HG03045 (cell line): ENCODE measurements around the gene MACROD1.

Experiments
- ATAC-seq: cut with Tn5 transposase; IDR thresholded peaks from one replicate; pipeline ENCODE4 v1.9.1; 2021; ENCODE audit warnings: mild to moderate bottlenecking, moderate library complexity; ENCODE audit not compliant: unreplicated experiment

Gene MACROD1

DNA sequence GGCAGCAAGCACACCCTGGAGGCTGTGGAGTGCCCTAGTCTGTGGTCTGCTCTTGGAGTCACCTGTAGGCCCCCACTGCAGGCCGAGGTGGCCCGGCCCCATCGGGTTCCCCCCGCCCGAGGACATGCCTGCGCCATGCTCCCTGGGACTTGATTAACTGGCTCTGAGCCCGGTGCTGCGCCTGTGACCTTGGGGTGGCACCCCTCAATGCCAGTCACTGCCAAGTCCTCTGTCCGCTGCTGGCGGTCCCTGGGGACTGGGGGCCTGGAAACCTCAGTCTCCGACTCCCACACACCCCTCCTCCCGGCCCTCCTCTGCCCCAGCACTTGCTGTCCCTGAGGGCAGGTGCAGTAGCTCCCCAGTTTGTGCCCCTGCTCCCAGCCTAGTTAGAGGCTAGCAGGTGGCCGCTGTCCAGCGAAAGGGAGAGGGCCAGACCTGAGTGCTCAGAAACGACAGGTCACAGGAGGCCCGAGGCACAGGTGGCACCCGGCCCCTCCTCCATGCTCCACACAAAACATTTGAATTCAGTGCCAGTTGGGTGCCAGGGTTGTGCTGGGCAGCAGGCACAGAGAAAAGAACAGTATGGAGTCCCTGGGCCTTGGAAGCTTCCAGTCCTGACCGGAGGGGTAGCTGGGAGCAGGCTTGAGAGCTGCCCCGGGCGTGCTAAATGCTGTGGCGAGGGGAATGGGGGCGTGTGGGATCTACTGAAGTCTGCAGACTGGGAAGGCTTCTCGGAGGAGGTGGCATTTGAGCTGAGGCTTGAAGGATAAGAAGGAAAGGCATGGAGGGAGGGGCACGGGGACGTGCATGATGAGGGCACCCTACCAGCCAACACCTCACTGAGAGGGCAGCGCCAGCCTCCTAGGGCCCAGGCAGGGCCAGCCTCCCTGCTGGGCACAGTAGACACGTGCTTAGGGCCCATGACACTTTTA lies 146.5 kb downstream of the MACROD1 start:
- ATAC-seq, result no peak

DNA sequence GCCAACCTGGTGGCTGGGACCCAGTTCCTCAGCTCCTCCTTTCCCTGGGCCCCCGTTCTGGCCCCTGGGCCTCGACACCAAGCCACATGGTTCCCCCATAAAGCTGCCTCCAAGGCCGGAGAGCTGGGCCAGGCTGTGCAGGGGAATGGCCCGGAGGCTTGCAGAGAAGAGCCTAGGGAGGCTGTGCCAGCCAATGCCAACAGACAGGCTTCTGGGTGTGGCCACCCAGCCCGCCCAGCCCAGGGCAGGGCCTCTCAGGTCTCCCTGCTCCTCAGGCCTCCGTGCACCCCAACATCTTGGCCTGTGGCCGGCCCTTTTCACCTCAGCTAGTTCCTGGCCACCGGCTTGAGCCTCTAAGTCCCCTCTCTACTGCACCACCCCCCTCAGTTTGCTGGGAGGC lies 147.6 kb downstream of the MACROD1 start:
- ATAC-seq, result no peak

DNA sequence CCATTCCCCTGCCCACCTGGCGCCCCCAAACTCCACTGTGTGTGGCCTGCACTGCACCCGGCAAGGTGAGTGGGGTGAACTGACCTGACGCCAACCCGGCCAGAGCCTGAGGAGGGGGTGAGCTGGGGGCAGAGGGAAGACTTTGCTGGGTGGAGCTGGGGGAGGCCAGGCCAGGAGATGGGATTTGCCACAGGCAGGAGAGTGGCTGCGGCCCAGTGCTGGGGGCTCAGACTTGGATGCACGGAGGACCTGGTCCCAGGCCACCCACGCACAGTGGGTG lies 148.0 kb downstream of the MACROD1 start:
- ATAC-seq, result no peak

DNA sequence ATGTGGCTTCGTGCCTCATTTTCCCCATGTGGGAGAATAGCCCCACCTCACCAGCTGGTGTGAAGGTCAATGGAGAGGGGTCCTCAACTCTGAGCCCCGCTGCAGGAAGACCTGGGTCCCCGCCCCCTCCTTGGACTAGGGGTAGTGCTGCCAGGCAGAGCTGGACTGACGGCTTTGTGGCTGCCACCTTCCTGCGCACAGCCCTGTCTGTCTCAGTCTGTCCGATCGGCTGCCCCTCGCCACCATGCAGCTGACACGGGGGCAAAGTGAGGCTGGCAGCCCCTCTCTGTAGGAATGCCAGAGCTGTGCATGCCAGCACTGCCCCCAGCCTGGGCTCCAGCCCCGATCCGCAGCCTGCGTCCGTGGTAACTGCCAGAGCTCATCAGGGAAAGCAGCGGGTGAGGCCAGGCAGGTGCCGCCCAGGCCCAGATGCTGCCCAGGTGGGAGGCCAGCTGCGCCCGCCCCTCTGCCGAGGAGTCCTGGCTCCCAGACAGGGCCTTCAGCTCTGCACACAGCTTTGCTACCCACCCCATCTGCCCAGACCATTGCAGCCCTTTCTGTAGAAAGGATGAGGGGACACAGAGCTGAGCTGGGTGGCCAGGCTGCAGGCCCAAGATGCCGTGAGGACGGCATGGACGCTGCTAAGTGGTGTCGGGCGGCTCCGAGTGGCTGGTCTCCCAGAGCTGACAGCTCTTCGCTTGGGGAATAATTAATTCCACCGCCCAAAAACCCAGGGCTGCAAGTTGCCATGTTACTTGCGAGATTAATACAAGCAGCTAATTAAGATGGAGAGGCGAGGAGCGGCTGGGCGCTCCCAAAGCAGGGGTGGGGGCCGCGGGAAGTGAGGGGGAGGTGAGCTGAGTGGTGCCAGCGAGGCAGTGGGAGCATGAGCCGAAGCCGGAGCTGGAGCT lies 149.7 kb downstream of the MACROD1 start:
- ATAC-seq, result no peak

DNA sequence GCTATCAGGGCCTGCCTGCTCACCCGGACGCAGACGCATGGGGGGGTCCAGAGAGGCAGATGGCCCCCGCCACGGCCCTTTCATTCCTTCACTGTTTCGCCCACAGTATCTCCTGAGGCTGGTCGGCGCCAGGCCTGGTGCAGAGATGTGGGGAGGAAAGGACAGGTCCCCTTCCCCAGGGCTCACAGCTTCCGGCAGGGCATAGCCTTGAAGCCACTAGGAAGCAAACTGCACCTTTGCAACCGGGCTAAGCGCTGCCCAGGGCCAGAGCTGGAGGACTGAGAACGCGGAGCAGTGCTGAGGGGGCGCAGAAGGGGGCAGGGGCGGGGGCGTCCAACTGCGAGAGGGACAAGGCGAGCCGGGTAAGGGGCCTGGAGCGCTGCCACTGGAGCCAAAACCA lies 150.4 kb downstream of the MACROD1 start:
- no peak for ATAC-seq

DNA sequence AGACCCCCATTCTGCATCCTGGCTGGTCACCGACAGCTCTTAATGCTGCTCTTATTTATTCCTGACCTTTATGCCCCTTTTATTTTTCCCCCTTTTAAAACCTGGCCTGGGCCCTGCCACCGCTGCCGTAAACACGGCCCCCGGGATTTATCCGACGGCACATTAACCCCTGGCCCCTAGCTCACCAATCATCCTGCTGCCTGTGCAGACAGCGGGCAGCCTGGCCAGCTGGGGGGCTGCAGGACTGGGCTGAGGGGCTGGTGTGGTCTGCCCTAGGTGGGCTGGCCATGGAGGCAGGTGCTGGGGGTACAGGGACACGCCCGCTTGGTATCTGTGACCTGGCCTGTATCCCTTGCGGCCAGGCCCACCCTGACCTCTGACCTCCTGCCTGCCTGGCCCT lies 151.6 kb downstream of the MACROD1 start:
- no peak for ATAC-seq

DNA sequence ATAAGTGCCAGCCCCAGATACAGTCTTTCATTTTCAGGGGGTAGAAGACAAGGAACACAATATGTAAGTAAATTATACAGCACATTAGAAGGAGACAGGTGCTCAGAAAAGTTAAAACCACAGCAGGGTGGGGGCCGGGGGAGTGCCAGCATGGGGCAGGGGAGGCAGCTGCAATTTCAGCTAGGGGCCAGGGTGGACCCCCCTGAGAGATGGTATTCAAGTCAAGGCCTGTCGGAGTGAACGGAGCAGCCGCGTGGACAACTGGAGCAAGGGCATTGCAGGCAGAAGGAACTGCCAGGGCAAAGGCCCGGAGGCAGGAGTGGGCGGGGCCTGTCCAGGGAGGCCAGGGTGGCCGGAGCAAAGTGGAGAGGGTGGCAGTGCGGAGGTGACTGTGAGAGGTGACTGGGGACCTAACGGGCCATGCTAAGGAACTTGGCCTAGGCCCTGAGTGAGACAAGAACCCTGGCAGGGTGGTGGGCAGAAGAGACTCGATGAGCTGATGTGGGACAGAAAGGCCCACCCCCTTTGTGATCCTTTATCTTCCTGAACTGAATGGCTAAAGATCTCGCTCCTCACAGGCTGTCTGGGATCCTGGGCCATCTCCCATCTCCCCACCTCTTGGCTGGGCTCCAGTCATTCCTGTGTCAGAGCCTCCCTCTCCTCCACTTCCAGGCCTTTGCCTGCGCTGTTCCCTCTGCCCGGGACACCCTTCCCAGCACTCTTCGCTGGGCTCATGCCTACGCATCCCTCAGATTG lies 152.6 kb downstream of the MACROD1 start:
- no peak for ATAC-seq

DNA sequence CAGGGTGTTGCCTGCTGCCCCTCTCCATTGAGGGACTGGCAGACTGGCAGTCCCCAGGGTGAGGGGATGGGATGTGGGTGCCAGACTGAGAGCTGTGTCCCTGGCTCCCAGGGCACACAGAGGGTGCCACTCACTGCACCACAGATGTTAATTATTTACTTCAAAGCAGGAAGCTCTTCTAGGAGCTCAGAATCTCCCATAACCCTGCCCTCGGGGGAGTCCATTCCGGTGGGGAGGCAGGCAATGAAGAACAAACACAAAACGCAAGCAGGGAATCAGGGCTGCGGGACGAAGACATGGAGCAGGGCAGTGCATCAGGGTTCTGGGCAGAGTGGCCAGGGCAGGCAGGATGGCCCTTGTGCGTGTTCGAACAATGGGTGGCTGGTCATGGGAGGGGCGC lies 154.5 kb downstream of the MACROD1 start:
- no peak for ATAC-seq

DNA sequence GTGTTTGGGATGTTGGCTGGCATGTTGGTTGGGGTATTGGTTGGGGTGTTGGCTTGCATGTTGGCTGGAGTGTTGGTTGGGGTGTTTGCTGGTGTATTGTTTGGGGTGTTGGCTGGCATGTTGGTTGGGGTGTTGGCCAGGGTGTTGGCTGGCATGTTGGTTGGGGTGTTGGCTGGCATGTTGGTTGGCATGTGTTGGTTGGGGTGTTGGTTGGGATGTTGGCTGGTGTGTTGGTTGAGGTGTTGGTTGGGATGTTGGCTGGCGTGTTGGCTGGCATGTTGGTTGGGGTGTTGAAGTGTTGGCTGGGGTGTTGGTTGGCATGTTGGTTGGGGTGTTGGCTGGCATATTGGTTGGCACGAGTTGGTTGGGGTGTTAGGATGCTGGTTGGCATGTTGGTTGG lies 155.1 kb downstream of the MACROD1 start:
- no peak for ATAC-seq

DNA sequence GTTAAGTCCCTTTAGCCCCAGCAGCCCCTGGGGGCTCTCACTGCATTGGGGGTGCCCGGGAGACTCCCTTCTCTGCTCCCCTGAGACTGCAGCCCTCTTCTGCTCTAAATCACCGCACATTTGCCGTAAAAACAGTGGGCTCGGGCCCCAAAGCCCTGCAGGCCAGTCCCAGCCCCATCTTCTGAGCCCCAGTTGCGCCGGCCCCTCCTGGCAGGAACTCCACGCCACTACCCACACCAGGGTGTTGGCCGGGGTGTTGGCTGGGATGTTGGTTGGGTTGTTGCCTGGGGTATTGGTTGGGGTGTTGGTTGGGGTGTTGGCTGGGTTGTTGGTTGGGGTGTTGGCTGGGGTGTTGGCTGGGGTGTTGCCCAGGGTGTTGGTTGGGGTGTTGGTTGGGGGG lies 156.2 kb downstream of the MACROD1 start:
- ATAC-seq, result no peak

DNA sequence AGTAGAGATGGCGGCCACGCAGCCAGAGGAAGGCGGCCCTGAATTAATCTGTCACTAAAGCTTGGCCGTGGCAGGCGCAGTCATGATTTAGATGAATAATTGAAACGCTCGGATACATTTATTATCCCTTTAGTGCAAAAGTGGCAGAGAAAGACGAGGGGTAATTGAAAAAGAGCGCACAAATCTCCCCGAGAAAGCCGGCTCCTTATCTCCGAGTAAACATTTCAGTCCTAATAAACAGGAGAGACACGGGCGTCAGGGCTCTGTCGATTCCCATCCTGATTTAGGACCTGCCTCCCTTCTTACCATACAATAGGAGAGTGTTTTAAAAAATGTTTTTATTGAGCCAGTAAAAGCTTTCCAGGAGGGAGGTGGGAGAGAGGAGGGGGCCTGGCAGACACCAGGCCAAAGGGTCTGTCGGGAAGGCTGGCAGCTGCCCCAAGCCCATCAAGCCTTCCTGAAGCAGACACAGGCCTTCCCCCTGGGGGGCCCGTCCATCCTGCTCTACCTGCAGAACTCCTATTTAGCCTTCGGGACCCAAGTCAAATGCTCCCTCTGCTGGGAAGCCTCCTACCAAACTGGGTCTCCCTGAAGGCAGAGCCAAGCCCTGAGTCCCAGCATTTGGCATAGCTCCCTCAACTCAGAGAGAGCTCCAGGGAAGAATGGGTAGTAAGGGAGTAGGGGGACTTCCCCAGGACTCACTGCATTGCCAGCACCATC lies 156.8 kb downstream of the MACROD1 start:
- ATAC-seq, result no peak

DNA sequence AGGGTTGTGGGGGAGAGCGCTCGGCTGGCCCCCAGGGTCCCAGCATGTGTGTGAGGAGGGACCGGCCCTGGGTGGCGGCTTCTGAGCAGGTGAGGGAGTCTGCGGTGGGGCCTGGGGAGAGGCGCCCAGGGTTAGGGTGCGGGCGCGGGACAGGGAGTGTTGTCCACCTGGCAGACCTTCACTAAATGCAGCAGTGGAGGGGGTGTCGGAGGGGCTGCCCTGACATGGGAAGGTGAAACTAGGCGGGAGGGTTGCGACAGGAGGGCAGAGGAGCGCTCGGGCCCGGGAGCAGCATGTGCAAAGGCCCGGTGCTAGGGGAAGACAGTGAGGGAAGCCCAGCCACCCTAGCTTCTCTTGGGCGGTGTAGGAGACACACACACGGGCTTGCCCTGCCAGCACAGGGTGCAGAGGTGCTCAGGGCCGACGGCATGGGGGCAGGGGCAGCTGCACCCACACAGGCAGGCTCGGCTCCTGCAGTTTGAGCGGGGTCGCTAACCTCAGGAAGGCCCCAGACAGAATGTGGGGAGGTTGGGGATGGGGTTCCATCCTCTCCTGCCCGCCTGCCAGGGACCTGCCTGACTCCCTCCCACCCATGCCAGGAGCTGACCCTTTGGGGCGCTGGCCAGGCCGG lies 157.5 kb downstream of the MACROD1 start:
- ATAC-seq, result no peak

DNA sequence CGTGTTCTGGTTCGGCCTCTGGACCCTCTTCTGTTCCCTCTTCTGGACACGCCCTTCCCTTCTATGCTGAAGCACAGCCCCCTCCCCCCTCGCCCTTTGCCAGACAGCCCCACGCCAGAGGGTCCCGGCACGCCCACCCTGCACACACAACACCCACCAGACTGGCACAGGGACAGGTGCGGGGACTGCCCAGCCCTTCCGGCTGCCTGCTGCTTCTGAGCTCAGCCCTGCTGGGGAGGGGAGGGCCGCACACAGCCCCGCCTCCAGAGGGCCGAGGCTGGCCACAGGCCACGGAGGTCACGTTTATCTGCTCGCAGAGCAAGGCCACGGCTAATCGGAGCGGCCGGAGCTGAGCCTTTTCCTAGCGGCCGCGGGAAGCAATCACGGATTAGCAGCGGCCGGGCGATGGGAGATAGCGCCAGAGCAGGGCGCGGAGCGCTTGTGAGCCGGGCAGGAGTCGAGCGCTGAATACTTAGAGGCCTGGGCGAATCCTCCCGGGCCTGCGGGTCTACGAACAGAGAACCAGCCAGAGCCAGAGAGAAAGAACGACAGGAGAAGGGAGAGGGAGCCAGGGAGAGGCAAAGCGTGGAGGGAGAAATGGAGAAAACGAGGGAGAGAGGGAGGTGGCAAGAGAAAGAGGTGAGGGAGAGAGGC lies 158.2 kb downstream of the MACROD1 start:
- ATAC-seq, result no peak

DNA sequence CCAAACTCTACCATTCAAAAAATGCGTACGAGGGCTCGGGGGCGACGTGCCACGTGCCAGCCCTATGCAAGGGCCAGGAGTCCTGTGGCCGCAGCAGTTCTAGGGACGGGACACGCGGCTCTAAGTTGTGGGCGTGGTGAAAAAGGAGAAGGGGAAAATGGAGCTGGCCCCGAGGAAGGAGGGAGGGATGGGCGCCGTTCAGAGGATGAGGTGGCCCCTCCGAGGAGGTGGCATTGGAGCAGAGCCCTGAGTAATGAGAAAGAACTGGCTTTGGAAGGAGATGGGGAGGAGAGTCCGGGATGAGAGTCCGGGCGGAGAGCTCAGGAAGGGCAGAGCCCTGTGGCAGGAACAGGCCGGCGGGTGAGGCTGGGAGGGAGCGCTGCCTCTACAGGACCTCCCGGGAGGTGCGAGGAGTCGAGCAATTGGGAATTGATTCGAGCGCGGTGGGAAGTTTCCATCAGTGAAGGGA lies 158.7 kb downstream of the MACROD1 start:
- ATAC-seq, result no peak

DNA sequence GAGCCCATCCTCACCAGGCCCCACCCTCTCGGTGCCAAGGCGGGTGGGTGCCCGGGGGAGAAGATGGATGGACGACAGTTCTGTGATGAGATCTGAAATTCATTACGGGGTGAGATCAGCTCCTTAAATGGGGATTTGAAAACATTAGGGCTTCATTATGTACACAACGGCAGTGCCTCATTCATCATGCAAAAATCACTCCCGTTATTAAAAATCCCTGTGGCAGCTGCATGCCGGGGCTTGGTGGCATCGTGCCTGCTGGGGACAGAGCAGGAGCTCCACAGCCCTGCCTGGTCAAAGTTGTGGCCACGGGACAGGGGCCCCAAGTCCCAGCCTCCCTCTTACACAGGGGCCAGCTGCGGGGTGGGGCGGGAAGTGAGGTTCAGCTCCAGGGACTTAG lies 159.5 kb downstream of the MACROD1 start:
- no peak for ATAC-seq

DNA sequence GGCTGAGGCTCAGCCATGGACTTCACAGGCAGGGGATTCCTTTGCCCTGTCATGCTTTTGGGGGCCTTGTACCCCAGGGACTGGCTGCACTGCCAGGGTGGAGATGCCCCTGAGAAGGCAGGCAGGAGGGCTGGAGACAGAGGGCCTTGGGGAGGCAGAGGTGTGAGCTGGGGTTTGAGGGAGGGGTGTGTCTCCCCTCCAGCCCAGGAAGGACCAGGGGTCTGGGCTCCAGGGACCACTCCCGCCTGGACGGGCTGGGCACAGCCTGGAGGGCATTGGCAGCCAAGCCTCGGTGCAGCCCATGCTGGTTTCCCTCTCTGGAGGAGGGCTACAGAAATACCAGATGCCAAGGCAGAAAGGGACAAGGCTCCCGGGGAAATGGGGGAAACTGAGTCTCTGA lies 160.2 kb downstream of the MACROD1 start:
- ATAC-seq, result no peak

DNA sequence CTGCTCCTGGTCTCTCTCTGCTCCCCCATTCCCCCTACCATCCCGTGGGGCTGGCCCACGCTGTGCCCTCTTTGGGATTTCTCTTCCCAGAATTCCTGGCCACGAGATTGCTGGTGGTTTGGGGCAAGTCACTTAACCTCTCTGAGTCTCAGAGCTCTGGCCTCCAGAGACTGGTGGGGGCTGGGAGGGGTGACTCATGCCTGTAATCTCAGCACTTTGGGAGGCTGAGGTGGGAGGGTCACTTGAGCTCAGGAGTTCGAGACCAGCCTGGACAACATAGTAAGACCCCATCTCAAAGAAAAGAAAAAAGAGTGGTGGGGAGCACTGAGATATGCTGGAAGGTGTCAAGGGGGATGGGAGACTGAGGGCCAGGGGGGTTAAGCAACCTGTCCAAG lies 161.3 kb downstream of the MACROD1 start:
- ATAC-seq, result no peak

DNA sequence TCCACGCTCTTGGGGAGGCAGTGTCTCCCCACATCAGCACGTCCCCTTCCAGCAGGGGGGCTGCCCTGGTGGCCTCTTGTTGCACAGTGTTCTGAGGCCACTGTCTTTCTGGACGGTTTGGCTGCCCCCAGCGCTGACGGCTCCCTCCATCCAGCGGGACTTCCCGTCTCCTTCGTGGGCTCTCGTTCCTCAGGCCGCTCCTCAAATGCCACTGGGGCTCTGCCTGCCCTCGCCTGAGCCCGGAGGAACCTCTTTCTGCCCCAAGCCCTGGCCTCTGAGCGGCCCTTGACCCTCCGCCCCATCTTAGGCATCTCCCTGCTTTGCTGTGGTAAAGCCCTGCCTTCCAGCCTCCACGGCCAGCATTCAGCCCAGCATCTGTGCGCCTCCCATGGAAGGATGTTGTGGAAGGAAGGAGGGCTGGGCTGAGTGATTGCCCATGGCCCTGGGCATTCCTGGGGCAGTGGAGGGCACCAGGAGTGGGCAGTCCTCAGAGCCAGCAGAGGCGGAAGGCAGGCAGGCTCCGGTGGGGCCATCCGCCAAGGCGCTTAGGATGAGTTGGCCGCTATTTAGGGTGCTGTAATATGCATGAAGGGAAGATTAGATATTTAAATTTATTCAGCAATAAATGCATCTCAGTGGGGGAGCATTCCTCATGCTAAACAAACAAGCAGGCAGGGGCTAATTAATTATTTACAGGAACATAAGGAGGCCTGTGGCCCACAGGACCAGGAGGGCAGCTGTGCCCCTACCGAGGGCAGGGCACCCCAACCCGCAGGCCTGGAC lies 161.9 kb downstream of the MACROD1 start:
- ATAC-seq, result no peak
